Peyer's patch (tissue), 4 donors: ENCODE measurements around the gene NKD1. TPM values are rescaled to one million over a fixed set of nuclear protein-coding genes. Genes with fewer than 3 reads are reported as not detected.

ENCODE experiments used
- DNase-seq, 3 donors: peaks; one replicate each; pipeline ENCODE4 v3.0.0-alpha.2; 2017 to 2019
- H3K27ac ChIP-seq, 4 donors: fragments of 200-600 bp; sonication (generic); one replicate each; pipeline ENCODE4 v1.5.1; 2016 to 2019
- H3K27me3 ChIP-seq, 2 donors: fragments of 200-600 bp; sonication (generic); one replicate each; pipeline ENCODE4 v1.5.1; 2019
- H3K36me3 ChIP-seq, 3 donors: fragments of 200-600 bp; sonication (generic); one replicate each; pipeline ENCODE4 v1.5.1; 2016 to 2019
- H3K4me1 ChIP-seq, 4 donors: fragments of 200-600 bp; sonication (generic); one replicate each; pipeline ENCODE4 v1.5.1; 2016 to 2019
- H3K4me3 ChIP-seq, 4 donors: fragments of 200-600 bp; sonication (generic); 1 replicate in 3 of 4; 2 replicates in 1 of 4; pipeline ENCODE4 v1.5.1; 2016 to 2019; ENCODE audit warnings: mild to moderate bottlenecking in 1 of 4
- H3K9me3 ChIP-seq, 4 donors: fragments of 200-600 bp; sonication (generic); one replicate each; pipeline ENCODE4 v1.5.1; 2016 to 2019; ENCODE audit warnings: mild to moderate bottlenecking in 1 of 4
- POLR2A ChIP-seq, 2 donors: fragments of 450-650 bp; IDR thresholded peaks; one replicate each; pipeline ENCODE4 v1.5.1; 2017; ENCODE audit warnings: antibody characterized with exemption in 2 of 2, mild to moderate bottlenecking in 2 of 2, moderate library complexity in 2 of 2
- total RNA-seq, 4 donors: library from RNA; depleted of rRNA; stranded (reverse); fragments of >200 nt; gene quantifications; one replicate each; pipeline ENCODE4 v1.1.0, GENCODE V29; 2016
- TF ChIP-seq, protein P1 (sequence below), 6 experiments: fragments of 450-650 bp in 4 of 6; fragments of 200-600 bp in 2 of 6; sonication (generic) in 1 of 6; IDR thresholded peaks; one replicate each; pipeline ENCODE4 v1.5.1; 2017 to 2019; ENCODE audit warnings: antibody characterized with exemption in 6 of 6, mild to moderate bottlenecking in 3 of 6, moderate library complexity in 1 of 6

The NKD1 gene
- total RNA-seq, 4 donors from 2014 or later, result 1.7 to 4.0 (median 3.4) TPM

GRCh38 chr16:50620646-50621451, 72.7 kb downstream of the NKD1 start:
- TF ChIP-seq, protein P1, sequence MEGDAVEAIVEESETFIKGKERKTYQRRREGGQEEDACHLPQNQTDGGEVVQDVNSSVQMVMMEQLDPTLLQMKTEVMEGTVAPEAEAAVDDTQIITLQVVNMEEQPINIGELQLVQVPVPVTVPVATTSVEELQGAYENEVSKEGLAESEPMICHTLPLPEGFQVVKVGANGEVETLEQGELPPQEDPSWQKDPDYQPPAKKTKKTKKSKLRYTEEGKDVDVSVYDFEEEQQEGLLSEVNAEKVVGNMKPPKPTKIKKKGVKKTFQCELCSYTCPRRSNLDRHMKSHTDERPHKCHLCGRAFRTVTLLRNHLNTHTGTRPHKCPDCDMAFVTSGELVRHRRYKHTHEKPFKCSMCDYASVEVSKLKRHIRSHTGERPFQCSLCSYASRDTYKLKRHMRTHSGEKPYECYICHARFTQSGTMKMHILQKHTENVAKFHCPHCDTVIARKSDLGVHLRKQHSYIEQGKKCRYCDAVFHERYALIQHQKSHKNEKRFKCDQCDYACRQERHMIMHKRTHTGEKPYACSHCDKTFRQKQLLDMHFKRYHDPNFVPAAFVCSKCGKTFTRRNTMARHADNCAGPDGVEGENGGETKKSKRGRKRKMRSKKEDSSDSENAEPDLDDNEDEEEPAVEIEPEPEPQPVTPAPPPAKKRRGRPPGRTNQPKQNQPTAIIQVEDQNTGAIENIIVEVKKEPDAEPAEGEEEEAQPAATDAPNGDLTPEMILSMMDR (IDR thresholded peaks at IDR 0.05), result no peak
- no peak for TF ChIP-seq POLR2A (IDR thresholded peaks at IDR 0.05)
- Histone ChIP-seq H3K27me3 (no peaks in the 10 kb centered on the region), H3K27ac (no peak overlapping the region), H3K4me3 (no peak overlapping the region), H3K4me1 (peaks cover 0 to 11% (median 0%) of the 10 kb centered on the region in 4 donors), H3K9me3 (no peaks in the 10 kb centered on the region), H3K36me3 (no peaks in the 10 kb centered on the region)
- no peak for DNase-seq

DNA sequence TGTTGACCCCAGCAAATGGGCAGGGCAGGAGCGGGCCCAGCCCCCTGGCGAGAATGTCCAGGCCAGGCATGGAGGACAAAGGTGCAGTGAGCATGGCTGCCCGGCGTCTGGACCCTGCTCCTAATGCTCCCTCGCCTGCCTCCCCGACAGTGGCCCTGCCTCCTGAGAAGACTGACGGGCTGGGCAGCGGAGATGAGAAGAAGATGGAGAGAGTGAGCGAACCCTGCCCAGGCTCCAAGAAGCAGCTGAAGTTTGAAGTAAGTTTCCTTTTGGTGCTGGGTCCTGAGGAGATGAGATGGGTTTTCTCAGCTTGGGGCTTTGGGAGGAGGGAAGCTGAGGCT, 73.2 kb downstream of the NKD1 start:
- Histone ChIP-seq H3K9me3 (no peaks in the 10 kb centered on the region), H3K4me1 (peaks cover 0 to 15% (median 0%) of the 10 kb centered on the region in 4 donors), H3K36me3 (no peaks in the 10 kb centered on the region), H3K27me3 (no peaks in the 10 kb centered on the region), H3K4me3 (no peak overlapping the region), H3K27ac (no peak overlapping the region)
- no peak for TF ChIP-seq POLR2A (IDR thresholded peaks at IDR 0.05)
- TF ChIP-seq, protein P1 (IDR thresholded peaks at IDR 0.05), result no peak
- DNase-seq, result no peak

DNA sequence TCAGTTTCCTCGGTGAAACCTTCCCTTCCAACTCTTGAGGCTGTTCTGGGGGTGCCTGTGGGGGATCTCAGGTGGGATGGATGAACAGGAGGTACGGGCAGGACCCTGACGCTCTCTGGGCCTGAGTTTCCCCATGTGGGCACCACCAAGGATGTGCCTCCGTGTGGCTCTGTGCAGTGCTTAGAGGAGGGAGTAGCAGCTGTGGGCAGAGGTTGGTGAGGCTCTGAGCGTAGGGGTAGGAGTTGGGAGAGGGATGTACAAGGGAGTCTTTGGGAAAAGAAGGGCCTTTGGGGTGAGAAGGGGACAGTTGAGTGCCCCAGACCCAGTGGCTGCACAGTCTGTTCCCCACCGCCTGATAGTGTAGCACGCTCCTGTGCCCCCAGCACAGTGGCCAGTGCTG, 73.8 kb downstream of the NKD1 start:
- Histone ChIP-seq H3K36me3 (no peaks in the 10 kb centered on the region), H3K4me1 (peaks cover 0 to 14% (median under 1%) of the 10 kb centered on the region in 4 donors), H3K27me3 (no peaks in the 10 kb centered on the region), H3K9me3 (no peaks in the 10 kb centered on the region), H3K4me3 (no peak overlapping the region), H3K27ac (no peak overlapping the region)
- TF ChIP-seq POLR2A (IDR thresholded peaks at IDR 0.05), result no peak
- TF ChIP-seq, protein P1 (IDR thresholded peaks at IDR 0.05), result no peak
- DNase-seq, result no peak

DNA sequence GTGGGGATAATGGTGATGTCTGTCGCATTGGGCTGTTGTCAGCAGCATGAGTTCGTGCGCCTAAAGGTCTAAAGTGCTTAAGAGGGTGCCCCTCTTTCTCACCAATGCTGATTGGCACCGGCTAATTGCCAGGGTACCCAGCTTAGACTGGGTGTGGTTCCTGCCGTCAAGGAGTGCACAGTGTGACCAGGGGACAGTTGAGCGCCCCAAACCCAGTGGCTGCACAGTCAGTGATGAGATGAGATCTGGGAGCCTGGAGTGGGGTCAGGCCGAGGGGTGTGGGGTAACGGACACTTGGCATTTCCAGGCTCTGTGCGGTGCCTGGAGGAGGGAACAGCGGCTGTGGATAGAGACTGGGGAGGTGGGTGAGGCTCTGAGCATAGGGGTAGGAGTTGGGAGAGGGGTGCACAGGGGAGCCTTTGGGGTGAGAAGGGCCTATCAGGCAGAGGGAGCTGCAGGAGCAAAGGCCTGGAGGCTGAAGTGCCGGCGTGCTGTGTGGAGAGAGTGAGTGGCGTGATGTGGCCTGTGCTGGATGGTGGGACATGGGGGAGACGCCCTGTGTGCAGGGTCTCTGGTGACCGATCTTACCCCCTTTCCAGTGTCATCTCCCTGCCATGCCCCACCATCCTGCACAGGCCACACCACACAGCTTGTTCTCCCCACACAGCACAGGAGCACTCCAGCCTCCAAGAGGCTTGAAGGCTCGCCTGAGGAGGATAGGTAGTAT, 74.6 kb downstream of the NKD1 start:
- TF ChIP-seq POLR2A (IDR thresholded peaks at IDR 0.05), result no peak
- TF ChIP-seq, protein P1 (IDR thresholded peaks at IDR 0.05), result no peak
- no peak overlapping the region for H3K27ac ChIP-seq
- no peaks in the 10 kb centered on the region for H3K27me3 ChIP-seq
- peaks cover 0 to 16% (median 5%) of the 10 kb centered on the region in 4 donors for H3K4me1 ChIP-seq
- no peak for DNase-seq
- H3K36me3 ChIP-seq, result no peaks in the 10 kb centered on the region
- no peak overlapping the region for H3K4me3 ChIP-seq
- no peaks in the 10 kb centered on the region for H3K9me3 ChIP-seq

DNA sequence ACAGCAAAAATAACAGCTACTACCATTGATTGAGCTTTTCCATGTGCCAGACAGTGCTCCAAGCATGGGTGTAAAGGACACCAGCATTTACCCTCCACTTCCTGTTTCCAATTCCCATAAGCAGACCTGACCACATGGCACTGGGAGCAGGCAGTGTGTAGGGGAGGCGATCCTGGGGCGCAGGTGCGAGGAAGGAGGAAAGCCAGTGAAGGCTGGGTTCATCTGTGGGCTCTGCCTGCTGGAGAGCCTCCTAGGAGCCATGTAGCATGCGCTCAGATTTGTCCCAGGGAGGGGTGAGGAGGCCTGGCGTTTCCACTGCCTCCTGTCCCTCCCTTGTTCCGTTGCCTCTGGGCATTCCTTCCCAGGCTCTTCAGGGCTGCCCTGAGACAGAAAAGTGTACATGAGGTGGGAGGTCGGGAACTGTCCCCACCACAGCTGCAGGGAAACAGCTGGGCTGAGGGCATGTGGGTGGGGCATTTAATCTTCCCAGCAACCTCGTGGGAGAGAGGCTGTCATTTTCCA, 76.3 kb downstream of the NKD1 start:
- H3K36me3 ChIP-seq, result no peaks in the 10 kb centered on the region
- no peak for TF ChIP-seq POLR2A (IDR thresholded peaks at IDR 0.05)
- TF ChIP-seq, protein P1 (IDR thresholded peaks at IDR 0.05), result no peak
- no peaks in the 10 kb centered on the region for H3K9me3 ChIP-seq
- no peaks in the 10 kb centered on the region for H3K27me3 ChIP-seq
- H3K27ac ChIP-seq, result no peak overlapping the region
- H3K4me1 ChIP-seq, result peaks cover 0 to 16% (median 5%) of the 10 kb centered on the region in 4 donors
- H3K4me3 ChIP-seq, result no peak overlapping the region
- no peak for DNase-seq
